ENCODE data around the gene CREB5. TPM values are rescaled to one million over a fixed set of nuclear protein-coding genes. Genes with fewer than 3 reads are reported as not detected.

Gene CREB5
- total and polyA plus RNA-seq, 2 of the 8 experiments (the other 6 are each of a cell fraction or from before 2014, with no cell fraction given), result 2.4 to 2.7 TPM

- Histone ChIP-seq H3K4me1 (replicated peaks in 1 of 4; ENCODE audit: control insufficient read depth in 3 of 4, insufficient read depth in 4 of 4, low read length in 3 of 4) (no peaks in the 10 kb centered on the region), H3K4me3 (ENCODE audit: extremely low read depth in 1 of 4, insufficient read depth in 2 of 4, low read depth in 3 of 4, low read length in 4 of 4) (no peak overlapping the region), H4K8ac (ENCODE audit: extremely low read depth, insufficient read depth, low read length) (no peak overlapping the region), H2BK20ac (ENCODE audit: low read length) (no peak overlapping the region), H3K4me2 (ENCODE audit: insufficient read depth in 1 of 2, low read depth in 2 of 2, low read length in 2 of 2) (no peak overlapping the region), H3K9ac (replicated peaks in 1 of 4; ENCODE audit: extremely low read depth in 1 of 4, low read depth in 3 of 4, low read length in 3 of 4) (no peak overlapping the region), H2BK120ac (replicated peaks; ENCODE audit: low read depth, low read length) (no peak overlapping the region), H2AK5ac (ENCODE audit: low read depth, low read length) (no peak overlapping the region), H3K27me3 (replicated peaks in 1 of 4; ENCODE audit: control insufficient read depth in 3 of 4, extremely low read depth in 1 of 4, insufficient read depth in 3 of 4, low read length in 3 of 4) (peaks cover 0 to 3% (median 0%) of the 10 kb centered on the region in 4 experiments; a peak in 1 of 7 replicates), H4K20me1 (replicated peaks in 1 of 2; ENCODE audit: control insufficient read depth in 1 of 2, insufficient read depth in 2 of 2, low read length in 2 of 2) (no peaks in the 10 kb centered on the region), H2BK12ac (ENCODE audit: low read depth, low read length) (no peak overlapping the region), H3K14ac (ENCODE audit: insufficient read length) (no peak overlapping the region), H3K18ac (ENCODE audit: extremely low read depth, low read length) (no peak overlapping the region), H4K91ac (replicated peaks; ENCODE audit: insufficient read length, low read length) (no peak overlapping the region), H3K36me3 (ENCODE audit: control insufficient read depth in 2 of 4, insufficient read depth in 4 of 4, low read length in 3 of 4) (no peaks in the 10 kb centered on the region), H3K56ac (replicated peaks; ENCODE audit: insufficient read length, low read depth, low read length) (no peak overlapping the region), H3K79me2 (ENCODE audit: control insufficient read depth in 1 of 2, insufficient read depth in 2 of 2, low read length in 2 of 2) (no peaks in the 10 kb centered on the region), H2BK5ac (ENCODE audit: low read depth, low read length) (no peak overlapping the region), H4K5ac (ENCODE audit: insufficient read length, low read depth, low read length) (no peak overlapping the region), H3K4ac (replicated peaks; ENCODE audit: insufficient read length, low read depth, low read length) (no peak overlapping the region), H3K9me3 (ENCODE audit: insufficient read depth in 2 of 2, low read depth in 1 of 2, low read length in 1 of 2) (no peaks in the 10 kb centered on the region), H2AFZ (ENCODE audit: low read length) (no peak overlapping the region), H3K27ac (ENCODE audit: low read depth, low read length) (no peak overlapping the region), H3K23ac (ENCODE audit: insufficient read length) (no peak overlapping the region), H3K79me1 (ENCODE audit: low read depth, low read length) (no peaks in the 10 kb centered on the region), H3K23me2 (ENCODE audit: low read depth, low read length) (no peaks in the 10 kb centered on the region), H2BK15ac (ENCODE audit: low read length) (no peak overlapping the region)
- ChIA-PET CTCF (ENCODE audit: partially characterized antibody) (interaction anchor here (0.7 to 2.8 kb wide), 3 partner anchors 10 to 211 kb away, joined by 3 to 7 read pairs (median 6); no protein-coding TSS in a partner anchor), POLR2A (ENCODE audit: partially characterized antibody) (no interaction called here)
- FAIRE-seq (no peak), DNase-seq (ENCODE audit: low read depth in 1 of 2, low spot score in 2 of 2) (no peak)
- no peak for TF ChIP-seq HDAC2 (IDR thresholded peaks at IDR 0.05; ENCODE audit: borderline replicate concordance in 1 of 2, low read depth in 2 of 2, low read length in 2 of 2)
- TF ChIP-seq KDM4A (IDR thresholded peaks at IDR 0.05; ENCODE audit: low read depth, low read length, severe bottlenecking), result no peak
- TF ChIP-seq YY1 (IDR thresholded peaks at IDR 0.05; ENCODE audit: low read depth, low read length), result no peak
- no peak for TF ChIP-seq RBBP5 (IDR thresholded peaks at IDR 0.05; ENCODE audit: borderline replicate concordance, low read depth, low read length)
- no peak for TF ChIP-seq RFX5 (IDR thresholded peaks at IDR 0.05; ENCODE audit: borderline replicate concordance, low read depth, low read length)
- no peak for TF ChIP-seq CHD1 (IDR thresholded peaks at IDR 0.05; ENCODE audit: low read depth, low read length)
- TF ChIP-seq CREB1 (IDR thresholded peaks at IDR 0.05), result no peak
- 90% methylated on average over 6 of the region's 6 CpGs; no CpG with 5 or more reads in 1 of the 2 experiments for WGBS, 2 experiments (ENCODE audit: extremely low coverage in 1 of 2, insufficient coverage in 1 of 2, insufficient read length in 1 of 2, insufficient replicate concordance in 2 of 2, low coverage in 1 of 2, low lambda C conversion rate in 2 of 2, missing lambda C conversion rate in 1 of 2)
Measured at GRCh38 chr7:28621369-28621841, 209.1 kb downstream of the CREB5 start.
